ENCODE measurements around the gene TMEM212. TPM values are rescaled to one million over a fixed set of nuclear protein-coding genes. Genes with fewer than 3 reads are reported as not detected.

The TMEM212 gene
- total RNA-seq, 2 experiments from 2014 or later = not detected

- Mint-ChIP-seq H3K27me3 (peaks cover 42% of the 10 kb centered on the region), H3K4me1 (ENCODE audit: low read depth) (no peaks in the 10 kb centered on the region), H3K27ac (no peak overlapping the region), H3K4me3 (no peak overlapping the region), H3K9me3 (no peaks in the 10 kb centered on the region), H3K36me3 (ENCODE audit: low read depth) (no peaks in the 10 kb centered on the region)
- TF ChIP-seq, protein P1, sequence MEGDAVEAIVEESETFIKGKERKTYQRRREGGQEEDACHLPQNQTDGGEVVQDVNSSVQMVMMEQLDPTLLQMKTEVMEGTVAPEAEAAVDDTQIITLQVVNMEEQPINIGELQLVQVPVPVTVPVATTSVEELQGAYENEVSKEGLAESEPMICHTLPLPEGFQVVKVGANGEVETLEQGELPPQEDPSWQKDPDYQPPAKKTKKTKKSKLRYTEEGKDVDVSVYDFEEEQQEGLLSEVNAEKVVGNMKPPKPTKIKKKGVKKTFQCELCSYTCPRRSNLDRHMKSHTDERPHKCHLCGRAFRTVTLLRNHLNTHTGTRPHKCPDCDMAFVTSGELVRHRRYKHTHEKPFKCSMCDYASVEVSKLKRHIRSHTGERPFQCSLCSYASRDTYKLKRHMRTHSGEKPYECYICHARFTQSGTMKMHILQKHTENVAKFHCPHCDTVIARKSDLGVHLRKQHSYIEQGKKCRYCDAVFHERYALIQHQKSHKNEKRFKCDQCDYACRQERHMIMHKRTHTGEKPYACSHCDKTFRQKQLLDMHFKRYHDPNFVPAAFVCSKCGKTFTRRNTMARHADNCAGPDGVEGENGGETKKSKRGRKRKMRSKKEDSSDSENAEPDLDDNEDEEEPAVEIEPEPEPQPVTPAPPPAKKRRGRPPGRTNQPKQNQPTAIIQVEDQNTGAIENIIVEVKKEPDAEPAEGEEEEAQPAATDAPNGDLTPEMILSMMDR (IDR thresholded peaks at IDR 0.05) = no peak
- ChIA-PET POLR2A (interaction anchor here (0.8 kb wide), 1 partner anchor 960 kb away, joined by 4 read pairs; no protein-coding TSS in a partner anchor), CTCF (no interaction called here)
- Histone ChIP-seq H3K27ac (ENCODE audit: low read depth in 1 of 2, low read length in 2 of 2) (no peak overlapping the region), H3K27me3 (ENCODE audit: control insufficient read depth in 1 of 2, insufficient read depth in 2 of 2, low read length in 2 of 2) (peaks cover 8 to 9% of the 10 kb centered on the region in 2 experiments), H3K36me3 (ENCODE audit: insufficient read depth, low read length) (no peaks in the 10 kb centered on the region), H3K4me3 (ENCODE audit: low read length) (no peak overlapping the region), H3K4me1 (ENCODE audit: insufficient read depth, low read length) (no peaks in the 10 kb centered on the region), H3K9me3 (ENCODE audit: control insufficient read depth in 1 of 2, insufficient read depth in 1 of 2, low read length in 2 of 2) (no peaks in the 10 kb centered on the region)
- no peak for ATAC-seq (ENCODE audit: poor library complexity)
- intact Hi-C loops (cut with DNase I, micrococcal nuclease) = no loop called here
- DNase-seq = no peak
Observed at GRCh38 chr3:171815973-171816595, 27.1 kb upstream of the TMEM212 start.

GRCh38 chr3:171817074-171817800 lies 25.9 kb upstream of the TMEM212 start:
- no peak for ATAC-seq (ENCODE audit: poor library complexity)
- no peaks in the 10 kb centered on the region for H3K36me3 Mint-ChIP-seq (ENCODE audit: low read depth)

GRCh38 chr3:171821044-171821443 lies 22.1 kb upstream of the TMEM212 start:
- ATAC-seq (ENCODE audit: poor library complexity) = no peak
- no peaks in the 10 kb centered on the region for H3K36me3 ChIP-seq (ENCODE audit: insufficient read depth, low read length)
- peaks cover 0 to 3% of the 10 kb centered on the region in 2 experiments for H3K27me3 ChIP-seq (ENCODE audit: control insufficient read depth in 1 of 2, insufficient read depth in 2 of 2, low read length in 2 of 2)
- H3K36me3 Mint-ChIP-seq (ENCODE audit: low read depth) = no peaks in the 10 kb centered on the region
- H3K4me3 Mint-ChIP-seq = no peak overlapping the region
- no peak overlapping the region for H3K4me3 ChIP-seq (ENCODE audit: low read length)
- TF ChIP-seq, protein P1 (IDR thresholded peaks at IDR 0.05) = no peak
- no peaks in the 10 kb centered on the region for H3K4me1 ChIP-seq (ENCODE audit: insufficient read depth, low read length)
- DNase-seq = no peak
- peaks cover 10% of the 10 kb centered on the region for H3K27me3 Mint-ChIP-seq
- CTCF ChIA-PET = no interaction called here
- intact Hi-C loops (cut with DNase I, micrococcal nuclease) = loop anchor here in 1 of 2 experiments (10.0 kb wide), 1 partner anchor 524 kb away; no protein-coding TSS in a partner anchor
- H3K4me1 Mint-ChIP-seq (ENCODE audit: low read depth) = no peaks in the 10 kb centered on the region
- no peak overlapping the region for H3K27ac ChIP-seq (ENCODE audit: low read depth in 1 of 2, low read length in 2 of 2)
- H3K9me3 Mint-ChIP-seq = no peaks in the 10 kb centered on the region
- no peak overlapping the region for H3K27ac Mint-ChIP-seq
- H3K9me3 ChIP-seq (ENCODE audit: control insufficient read depth in 1 of 2, insufficient read depth in 1 of 2, low read length in 2 of 2) = no peaks in the 10 kb centered on the region
- POLR2A ChIA-PET = no interaction called here

More at GRCh38 chr3:171817074-171817800, 25.9 kb upstream of the TMEM212 start:
- ChIA-PET POLR2A (no interaction called here), CTCF (no interaction called here)
- no peak overlapping the region for H3K27ac Mint-ChIP-seq
- H3K4me3 Mint-ChIP-seq = no peak overlapping the region
- no peaks in the 10 kb centered on the region for H3K9me3 Mint-ChIP-seq
- no peak overlapping the region for H3K4me3 ChIP-seq (ENCODE audit: low read length)
- no peak for DNase-seq
- no peaks in the 10 kb centered on the region for H3K36me3 ChIP-seq (ENCODE audit: insufficient read depth, low read length)
- TF ChIP-seq, protein P1 (IDR thresholded peaks at IDR 0.05) = no peak
- no peaks in the 10 kb centered on the region for H3K4me1 ChIP-seq (ENCODE audit: insufficient read depth, low read length)
- H3K9me3 ChIP-seq (ENCODE audit: control insufficient read depth in 1 of 2, insufficient read depth in 1 of 2, low read length in 2 of 2) = no peaks in the 10 kb centered on the region
- intact Hi-C loops (cut with DNase I, micrococcal nuclease) = no loop called here
- peaks cover 31% of the 10 kb centered on the region for H3K27me3 Mint-ChIP-seq
- H3K4me1 Mint-ChIP-seq (ENCODE audit: low read depth) = no peaks in the 10 kb centered on the region
- peaks cover 0 to 3% of the 10 kb centered on the region in 2 experiments for H3K27me3 ChIP-seq (ENCODE audit: control insufficient read depth in 1 of 2, insufficient read depth in 2 of 2, low read length in 2 of 2)
- H3K27ac ChIP-seq (ENCODE audit: low read depth in 1 of 2, low read length in 2 of 2) = no peak overlapping the region

Data from CD4-positive, alpha-beta T cell (primary cell).